Left ventricle myocardium inferior (tissue), 1 donor: ENCODE results near the gene MAML3. TPM values are rescaled to one million over a fixed set of nuclear protein-coding genes. Genes with fewer than 3 reads are reported as not detected.

Experiments
- DNase-seq: peaks from one replicate; pipeline ENCODE4 v3.0.0-alpha.2; 2020
- H3K27ac ChIP-seq: fragments of 200-600 bp; replicated peaks from 2 replicates; pipeline ENCODE4 v1.8.0; 2021
- H3K27me3 ChIP-seq: fragments of 200-600 bp; 2 replicates; pipeline ENCODE4 v1.8.0; 2021; ENCODE audit warnings: low read depth
- H3K36me3 ChIP-seq: fragments of 200-600 bp; 2 replicates; pipeline ENCODE4 v1.8.0; 2021
- H3K4me1 ChIP-seq: fragments of 200-600 bp; 2 replicates; pipeline ENCODE4 v1.8.0; 2021
- H3K4me3 ChIP-seq: fragments of 200-600 bp; 2 replicates; pipeline ENCODE4 v1.8.0; 2021; ENCODE audit warnings: mild to moderate bottlenecking, moderate library complexity
- H3K9me3 ChIP-seq: fragments of 200-600 bp; replicated peaks from 2 replicates; pipeline ENCODE4 v1.8.0; 2021
- CTCF ChIP-seq: fragments of 200-600 bp; IDR thresholded peaks from 2 replicates; pipeline ENCODE4 v1.8.0; 2021; ENCODE audit warnings: antibody characterized with exemption, mild to moderate bottlenecking, borderline replicate concordance
- intact Hi-C: fragments of 100-400 bp; cut with micrococcal nuclease; formaldehyde crosslinking; loops from one replicate; pipeline ENCODE4 v1.11.0; 2022
- total RNA-seq: library from RNA; stranded (reverse); fragmentation: NEBNext Ultra II Directional; extraction: Animal tissue kit (Norgen Biotek cat#: 25700); gene quantifications from one replicate; pipeline ENCODE4 v1.2.1, GENCODE V29; 2021
- donor health status: DM: no; HTN: yes; CAD: no; lungs with severe emphysema.

MAML3 gene
- total RNA-seq, 1 donor from 2014 or later: 2.6 TPM

GRCh38 chr4:139846766-139847165 is 307.2 kb downstream of the MAML3 start:
- Histone ChIP-seq H3K27ac (no peak overlapping the region), H3K4me3 (no peak overlapping the region), H3K9me3 (no peaks in the 10 kb centered on the region), H3K4me1 (no peaks in the 10 kb centered on the region), H3K27me3 (no peaks in the 10 kb centered on the region), H3K36me3 (no peaks in the 10 kb centered on the region)
- no peak for TF ChIP-seq CTCF
- intact Hi-C loops: no loop called here
- DNase-seq: no peak

DNA sequence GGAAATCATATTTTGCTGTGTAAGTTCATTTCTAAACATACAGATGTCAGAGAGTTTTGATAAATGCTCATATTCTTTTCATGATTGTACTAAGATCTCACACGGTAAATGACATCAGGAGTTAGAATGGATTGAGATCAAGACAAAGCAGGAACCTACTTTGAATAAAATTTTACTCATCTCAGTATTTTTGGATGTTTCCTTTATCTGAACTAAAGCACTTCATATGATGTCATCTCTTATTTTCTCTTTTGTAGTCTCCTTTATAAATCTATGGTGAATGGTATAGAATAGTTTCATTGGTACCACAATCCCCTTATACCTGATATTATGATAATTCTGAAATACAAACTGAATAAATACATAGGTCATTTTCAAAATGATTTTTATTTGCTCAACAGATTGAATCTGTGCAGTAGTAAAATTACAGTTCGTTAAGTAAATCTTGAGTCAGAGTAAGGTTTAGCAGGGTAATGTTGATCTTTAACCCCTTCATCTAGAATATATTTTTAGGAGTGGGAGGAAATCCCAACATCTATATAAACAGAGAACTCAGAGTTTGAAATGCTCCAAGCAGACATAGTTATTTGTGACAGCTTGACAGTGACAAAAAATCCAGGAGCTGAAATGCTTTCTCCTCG is 308.4 kb downstream of the MAML3 start:
- DNase-seq: no peak
- intact Hi-C loops: no loop called here
- no peaks in the 10 kb centered on the region for H3K27me3 ChIP-seq

DNA sequence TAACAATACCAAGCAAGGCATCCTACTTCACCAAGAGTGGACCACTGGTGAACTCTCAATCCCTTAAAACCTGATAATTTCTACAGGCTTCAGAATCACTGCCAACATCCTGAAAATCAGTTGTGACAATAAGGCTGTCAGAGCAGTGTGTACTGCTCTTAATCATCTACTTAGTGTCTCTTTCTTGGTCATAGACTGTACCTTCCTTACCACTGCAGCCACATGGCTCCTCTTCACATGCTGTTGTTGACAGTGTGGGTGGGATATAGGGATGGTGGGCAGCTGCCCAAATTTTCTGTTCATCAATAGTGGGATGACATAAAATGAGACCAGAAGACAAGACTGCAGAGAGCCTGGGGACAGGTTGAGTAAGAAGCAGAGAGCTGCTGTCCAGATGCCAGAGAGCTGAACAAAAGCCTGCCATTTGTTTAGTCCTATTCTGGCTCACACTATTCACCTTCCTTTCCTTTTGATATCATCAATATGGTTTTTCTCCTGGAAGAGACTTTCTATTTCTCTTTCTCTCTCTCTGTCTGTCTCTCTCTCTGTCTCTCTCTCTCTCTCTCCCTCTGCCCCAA is 309.4 kb downstream of the MAML3 start:
- intact Hi-C loops: no loop called here
- peaks cover 17% of the 10 kb centered on the region for H3K4me1 ChIP-seq
- H3K27ac ChIP-seq: no peak overlapping the region

More for the DNA sequence above, 308.4 kb downstream of the MAML3 start:
- Histone ChIP-seq H3K27ac (no peak overlapping the region), H3K4me3 (no peak overlapping the region), H3K36me3 (no peaks in the 10 kb centered on the region), H3K4me1 (peaks cover 8% of the 10 kb centered on the region), H3K9me3 (no peaks in the 10 kb centered on the region)
- no peak for TF ChIP-seq CTCF

DNA sequence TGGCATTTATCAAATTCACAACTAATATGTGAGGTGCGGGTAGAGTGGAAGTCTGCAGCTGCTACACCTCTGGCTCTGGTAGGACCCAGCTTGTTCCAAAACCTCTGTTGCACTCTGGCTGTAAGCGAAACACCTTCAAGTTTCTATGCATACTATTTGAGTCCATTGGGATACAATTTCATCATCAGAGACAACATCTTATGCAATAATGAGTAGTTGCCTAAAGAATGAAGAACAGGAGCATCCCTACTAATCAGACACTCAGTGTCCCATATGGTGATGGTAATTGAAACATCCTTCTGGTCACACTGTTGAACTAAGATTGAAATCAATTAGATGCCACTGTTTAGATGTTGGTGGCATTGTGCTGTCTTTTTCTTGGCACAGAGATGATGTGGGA is 309.9 kb downstream of the MAML3 start:
- intact Hi-C loops: no loop called here
- DNase-seq: no peak
- no peak overlapping the region for H3K27ac ChIP-seq

More for the DNA sequence above, 309.4 kb downstream of the MAML3 start:
- H3K27me3 ChIP-seq: no peaks in the 10 kb centered on the region
- no peaks in the 10 kb centered on the region for H3K9me3 ChIP-seq
- no peak overlapping the region for H3K4me3 ChIP-seq
- no peak for DNase-seq
- no peaks in the 10 kb centered on the region for H3K36me3 ChIP-seq
- no peak for TF ChIP-seq CTCF

GRCh38 chr4:139843641-139844040 is 310.3 kb downstream of the MAML3 start:
- intact Hi-C loops: no loop called here
- no peaks in the 10 kb centered on the region for H3K27me3 ChIP-seq
- H3K4me1 ChIP-seq: peaks cover 22% of the 10 kb centered on the region
- DNase-seq: no peak
- no peaks in the 10 kb centered on the region for H3K9me3 ChIP-seq
- no peaks in the 10 kb centered on the region for H3K36me3 ChIP-seq
- no peak overlapping the region for H3K4me3 ChIP-seq
- TF ChIP-seq CTCF: no peak
- H3K27ac ChIP-seq: no peak overlapping the region

More for the DNA sequence above, 309.9 kb downstream of the MAML3 start:
- H3K4me1 ChIP-seq: peaks cover 21% of the 10 kb centered on the region
- no peaks in the 10 kb centered on the region for H3K36me3 ChIP-seq
- TF ChIP-seq CTCF: no peak
- no peaks in the 10 kb centered on the region for H3K9me3 ChIP-seq
- H3K4me3 ChIP-seq: no peak overlapping the region
- no peaks in the 10 kb centered on the region for H3K27me3 ChIP-seq
